ENCODE results near the gene MINDY4B. TPM values are rescaled to one million over a fixed set of nuclear protein-coding genes. Genes with fewer than 3 reads are reported as not detected.

Gene MINDY4B
- not detected for total RNA-seq
- long read RNA-seq: 0 reads

DNA sequence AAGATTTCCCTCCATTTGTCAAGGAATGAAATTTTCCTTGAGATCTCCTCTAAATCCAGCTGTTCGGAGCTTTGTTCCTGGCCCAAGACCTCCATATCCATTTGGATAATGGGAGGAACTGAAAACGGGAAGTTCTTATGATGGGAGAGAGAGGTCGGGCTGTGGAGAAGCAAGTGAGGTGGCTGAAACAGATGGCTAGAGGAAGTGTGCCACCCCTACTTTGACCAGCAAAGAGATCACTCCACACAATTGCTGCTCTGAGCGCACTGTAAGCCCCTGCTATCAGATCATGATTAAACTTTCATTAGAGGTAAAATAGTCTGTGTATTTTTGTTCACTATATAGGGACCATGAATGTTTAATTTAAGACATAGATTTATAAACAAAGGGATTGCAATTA, at the start of gene MINDY4B:
MINDY4B (minus strand) TSS at position 101 of the 400 bp plus-strand sequence; CDS start at position 101, 0 bp downstream.
- Histone ChIP-seq H3K36me3 (no peaks in the 10 kb centered on the region), H3K4me1 (no peaks in the 10 kb centered on the region), H3K4me3 (no peak within 1 kb of the TSS), H3K27me3 (no peaks in the 10 kb centered on the region), H3K9me3 (no peaks in the 10 kb centered on the region), H3K27ac (no peak within 1 kb of the TSS)
- WGBS (ENCODE audit: insufficient coverage, low coverage, low lambda C conversion rate, missing lambda C conversion rate): 62% methylated on average over 4 of the region's 4 CpGs
- intact Hi-C loops (cut with DNase I): no loop called here
- ATAC-seq (no peak), DNase-seq (no peak)
- TF ChIP-seq, protein P1, sequence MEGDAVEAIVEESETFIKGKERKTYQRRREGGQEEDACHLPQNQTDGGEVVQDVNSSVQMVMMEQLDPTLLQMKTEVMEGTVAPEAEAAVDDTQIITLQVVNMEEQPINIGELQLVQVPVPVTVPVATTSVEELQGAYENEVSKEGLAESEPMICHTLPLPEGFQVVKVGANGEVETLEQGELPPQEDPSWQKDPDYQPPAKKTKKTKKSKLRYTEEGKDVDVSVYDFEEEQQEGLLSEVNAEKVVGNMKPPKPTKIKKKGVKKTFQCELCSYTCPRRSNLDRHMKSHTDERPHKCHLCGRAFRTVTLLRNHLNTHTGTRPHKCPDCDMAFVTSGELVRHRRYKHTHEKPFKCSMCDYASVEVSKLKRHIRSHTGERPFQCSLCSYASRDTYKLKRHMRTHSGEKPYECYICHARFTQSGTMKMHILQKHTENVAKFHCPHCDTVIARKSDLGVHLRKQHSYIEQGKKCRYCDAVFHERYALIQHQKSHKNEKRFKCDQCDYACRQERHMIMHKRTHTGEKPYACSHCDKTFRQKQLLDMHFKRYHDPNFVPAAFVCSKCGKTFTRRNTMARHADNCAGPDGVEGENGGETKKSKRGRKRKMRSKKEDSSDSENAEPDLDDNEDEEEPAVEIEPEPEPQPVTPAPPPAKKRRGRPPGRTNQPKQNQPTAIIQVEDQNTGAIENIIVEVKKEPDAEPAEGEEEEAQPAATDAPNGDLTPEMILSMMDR (IDR thresholded peaks at IDR 0.05): no peak
- TF ChIP-seq POLR2A (IDR thresholded peaks at IDR 0.05): no peak

DNA sequence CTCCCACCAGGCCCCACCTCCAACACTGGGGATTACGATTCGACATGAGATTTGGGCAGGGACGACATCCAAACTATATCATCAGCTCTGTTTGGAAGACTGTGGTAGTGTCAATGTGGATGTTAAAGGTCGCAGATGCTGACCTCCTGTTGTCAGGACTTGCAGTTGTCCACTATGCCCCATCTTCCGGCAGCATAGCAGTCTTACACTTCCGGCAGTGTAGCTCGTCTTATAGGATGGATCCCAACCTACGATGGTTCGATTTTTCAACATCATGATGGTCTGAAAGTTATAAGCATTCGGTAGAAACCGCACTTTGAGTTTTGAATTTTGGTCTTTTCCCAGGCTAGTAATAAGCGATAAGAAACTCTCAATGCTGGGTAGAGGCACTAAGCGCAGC, 46.7 kb upstream of the MINDY4B start:
- 83% methylated on average over 13 of the region's 13 CpGs for WGBS (ENCODE audit: insufficient coverage, low coverage, low lambda C conversion rate, missing lambda C conversion rate)
- intact Hi-C loops (cut with DNase I): no loop called here
- Histone ChIP-seq H3K9me3 (no peaks in the 10 kb centered on the region), H3K4me1 (no peaks in the 10 kb centered on the region), H3K36me3 (no peaks in the 10 kb centered on the region), H3K27ac (no peak overlapping the region), H3K27me3 (no peaks in the 10 kb centered on the region), H3K4me3 (no peak overlapping the region)
- ATAC-seq (no peak), DNase-seq (no peak)
- TF ChIP-seq POLR2A (IDR thresholded peaks at IDR 0.05): no peak
- TF ChIP-seq, protein P1 (IDR thresholded peaks at IDR 0.05): no peak

DNA sequence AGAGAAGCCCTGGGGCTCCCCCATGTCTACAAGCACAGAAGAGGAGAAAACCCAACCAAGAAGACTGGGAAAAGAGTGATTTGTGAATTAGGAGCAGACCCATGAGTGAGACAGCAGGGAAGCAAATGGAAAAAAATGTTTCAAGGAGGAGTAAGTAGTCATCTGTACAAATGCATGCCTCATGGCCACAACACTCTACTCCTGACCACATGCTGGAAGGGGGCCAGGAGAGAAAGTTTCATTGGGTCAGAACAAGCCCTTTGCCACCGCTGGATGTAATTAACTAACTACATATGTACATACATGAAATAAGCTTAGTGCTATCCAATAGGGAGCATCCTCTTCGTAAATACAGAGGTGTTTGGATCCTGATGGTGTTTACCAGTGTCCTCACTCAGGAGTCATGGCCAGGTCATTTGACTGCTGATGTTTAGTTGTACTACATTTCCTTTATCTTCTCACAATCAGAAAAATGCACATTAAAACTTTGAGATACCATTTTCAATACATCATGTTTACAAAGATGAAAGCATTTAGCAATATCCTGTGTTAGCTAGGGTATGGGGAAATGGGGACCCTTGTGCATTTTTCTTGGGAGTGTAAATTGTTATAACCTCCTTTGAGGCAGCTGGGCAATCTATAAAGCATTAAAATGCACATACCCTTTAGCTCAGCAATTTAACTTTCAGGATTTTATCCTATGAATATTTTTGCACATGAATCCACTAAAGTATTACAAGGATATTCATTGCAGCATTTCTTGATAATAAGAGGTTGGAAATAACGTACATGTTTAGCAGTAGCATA, 40.2 kb upstream of the MINDY4B start:
- TF ChIP-seq, protein P1 (IDR thresholded peaks at IDR 0.05): no peak
- TF ChIP-seq POLR2A (IDR thresholded peaks at IDR 0.05): no peak
- H3K27me3 ChIP-seq: no peaks in the 10 kb centered on the region
- 48% methylated on average over 2 of the region's 3 CpGs for WGBS (ENCODE audit: insufficient coverage, low coverage, low lambda C conversion rate, missing lambda C conversion rate)
- no peak overlapping the region for H3K4me3 ChIP-seq
- intact Hi-C loops (cut with DNase I): no loop called here
- H3K9me3 ChIP-seq: no peaks in the 10 kb centered on the region
- ATAC-seq (no peak), DNase-seq (no peak)
- H3K36me3 ChIP-seq: no peaks in the 10 kb centered on the region
- no peaks in the 10 kb centered on the region for H3K4me1 ChIP-seq
- no peak overlapping the region for H3K27ac ChIP-seq

DNA sequence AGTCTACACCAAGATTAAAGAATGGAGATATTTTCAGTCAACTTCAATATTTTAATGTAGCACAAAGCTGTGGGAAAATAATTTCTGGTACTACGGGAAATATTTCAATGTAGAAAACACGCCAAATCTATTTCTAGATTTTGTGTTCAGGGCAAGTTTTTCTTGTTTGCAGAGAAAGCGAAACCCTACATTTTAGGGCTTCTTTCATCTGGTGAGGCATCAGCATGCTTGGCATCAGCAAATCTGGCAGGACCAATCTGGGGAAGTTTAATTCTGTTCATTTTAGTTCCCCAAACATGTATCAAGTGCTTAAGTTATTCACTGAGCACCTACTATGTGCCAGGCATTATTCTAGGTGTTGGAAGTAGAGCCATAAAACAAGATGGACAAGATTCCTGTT, 37.0 kb upstream of the MINDY4B start:
- Histone ChIP-seq H3K27ac (no peak overlapping the region), H3K4me1 (no peaks in the 10 kb centered on the region), H3K4me3 (no peak overlapping the region), H3K9me3 (no peaks in the 10 kb centered on the region), H3K27me3 (no peaks in the 10 kb centered on the region), H3K36me3 (no peaks in the 10 kb centered on the region)
- ATAC-seq (no peak), DNase-seq (no peak)
- 82% methylated on average over 3 of the region's 3 CpGs for WGBS (ENCODE audit: insufficient coverage, low coverage, low lambda C conversion rate, missing lambda C conversion rate)
- TF ChIP-seq, protein P1 (IDR thresholded peaks at IDR 0.05): no peak
- no peak for TF ChIP-seq POLR2A (IDR thresholded peaks at IDR 0.05)
- intact Hi-C loops (cut with DNase I): no loop called here
